GM19043 (cell line): Measurements from ENCODE around the gene CD300E.

Experiments
- ATAC-seq: cut with Tn5 transposase; IDR thresholded peaks from one replicate; pipeline ENCODE4 v1.9.1; 2021; ENCODE audit warnings: low read depth; ENCODE audit not compliant: unreplicated experiment

The CD300E gene

DNA sequence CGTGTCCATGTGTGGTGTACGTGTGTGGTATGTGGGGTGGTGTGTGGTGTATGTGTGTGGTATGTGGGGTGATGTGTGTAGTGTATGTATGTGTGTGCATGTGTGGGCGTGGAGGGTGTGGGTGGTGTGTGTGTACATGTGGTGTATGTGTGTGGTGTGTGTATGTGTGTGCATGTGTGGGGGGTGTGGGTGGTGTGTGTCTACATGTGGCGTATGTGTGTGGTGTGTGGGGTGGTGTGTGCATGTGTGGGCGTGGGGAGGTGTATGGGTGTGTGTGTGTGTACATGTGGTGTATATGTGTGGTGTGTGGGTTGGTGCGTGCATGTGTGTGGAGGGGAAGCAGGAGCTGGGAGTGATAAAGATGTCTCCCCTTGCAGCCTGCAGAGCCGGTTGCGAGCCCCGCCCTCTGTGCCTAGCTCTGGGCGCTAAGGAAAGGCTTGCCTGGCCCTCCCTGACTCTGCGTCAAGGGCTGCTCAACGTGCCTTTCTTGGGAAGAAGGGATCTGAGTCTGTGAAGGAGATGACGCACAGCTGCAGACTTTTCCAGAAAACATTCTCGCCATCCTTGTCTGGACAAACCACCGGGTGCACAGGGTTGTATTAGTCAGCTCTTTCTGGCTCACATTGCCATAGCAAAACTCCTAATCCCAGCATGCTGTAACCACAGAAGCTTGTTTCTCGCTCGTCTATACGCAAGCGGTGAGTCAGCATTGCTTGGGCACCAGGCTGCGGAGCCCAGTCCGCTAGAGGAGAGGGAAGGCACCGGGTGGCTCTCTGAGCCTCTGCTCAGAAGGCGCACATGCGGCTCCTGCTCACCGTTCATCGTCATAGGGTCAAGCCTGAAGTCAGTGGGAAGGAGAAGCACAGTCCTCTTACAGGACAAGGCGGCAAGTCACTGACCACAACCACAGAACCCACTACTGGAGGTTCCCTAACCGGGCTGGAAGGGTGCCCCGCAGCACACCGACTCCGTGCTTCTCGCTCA lies 54.2 kb downstream of the CD300E start:
- no peak for ATAC-seq

DNA sequence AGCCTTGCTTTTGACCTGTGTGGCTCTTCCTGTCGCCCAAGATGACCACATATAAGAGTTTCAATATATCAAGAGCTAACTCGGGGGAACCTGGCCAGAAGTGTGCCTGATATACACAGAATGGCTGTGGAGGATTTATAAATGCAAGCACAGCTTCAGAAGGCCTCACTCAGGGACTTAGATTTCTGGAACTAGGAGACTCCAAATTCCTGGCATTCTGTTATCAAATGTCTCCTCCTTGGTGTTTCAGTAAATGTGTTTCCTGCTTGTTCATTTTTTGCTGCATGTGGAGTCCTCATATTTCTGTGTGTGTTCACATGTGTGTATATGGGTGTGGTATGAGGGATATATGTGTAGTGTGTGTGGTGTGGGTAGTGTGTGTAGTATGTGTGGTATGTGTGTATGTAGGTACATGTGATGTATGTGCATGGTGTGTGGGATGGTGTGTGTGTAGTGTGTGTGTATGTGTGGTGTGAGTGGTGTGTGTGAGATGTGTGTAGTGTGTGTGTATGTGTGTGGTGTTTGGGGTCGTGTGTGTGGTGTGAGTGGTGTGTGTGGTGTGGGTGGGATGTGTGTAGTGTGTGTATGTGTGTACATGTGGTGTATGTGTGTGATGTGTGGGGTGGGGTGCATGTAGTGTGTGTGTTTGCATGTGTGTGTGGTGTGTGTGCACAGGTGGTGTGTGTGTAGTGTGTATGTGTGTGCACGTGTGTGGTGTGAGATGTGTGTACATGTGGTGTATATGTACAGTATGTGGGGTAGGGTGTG lies 55.2 kb downstream of the CD300E start:
- no peak for ATAC-seq

DNA sequence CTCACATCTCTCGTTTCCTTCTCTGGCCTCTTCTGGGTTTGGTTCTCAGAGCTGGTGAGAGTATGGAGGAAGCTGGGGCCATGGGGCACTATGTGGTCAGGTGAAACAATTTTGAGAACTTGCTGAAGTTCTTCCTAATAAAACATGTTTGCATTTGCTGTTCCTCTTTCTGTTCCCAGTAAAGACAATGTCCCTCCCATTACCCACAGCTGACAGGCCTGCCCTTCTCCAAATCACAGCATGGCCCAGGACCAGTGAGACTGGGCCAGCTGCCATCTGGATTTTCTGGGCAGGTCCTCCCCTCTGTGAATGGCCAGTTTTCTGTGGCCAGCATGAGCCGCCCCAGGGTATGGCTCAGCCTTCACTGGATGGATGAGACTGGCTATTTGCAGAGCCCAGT lies 56.1 kb downstream of the CD300E start, which contains the start of gene CD300H:
Gene CD300H, minus strand, starts transcription at position 113 of the 400 bp plus-strand sequence.
- no peak for ATAC-seq

DNA sequence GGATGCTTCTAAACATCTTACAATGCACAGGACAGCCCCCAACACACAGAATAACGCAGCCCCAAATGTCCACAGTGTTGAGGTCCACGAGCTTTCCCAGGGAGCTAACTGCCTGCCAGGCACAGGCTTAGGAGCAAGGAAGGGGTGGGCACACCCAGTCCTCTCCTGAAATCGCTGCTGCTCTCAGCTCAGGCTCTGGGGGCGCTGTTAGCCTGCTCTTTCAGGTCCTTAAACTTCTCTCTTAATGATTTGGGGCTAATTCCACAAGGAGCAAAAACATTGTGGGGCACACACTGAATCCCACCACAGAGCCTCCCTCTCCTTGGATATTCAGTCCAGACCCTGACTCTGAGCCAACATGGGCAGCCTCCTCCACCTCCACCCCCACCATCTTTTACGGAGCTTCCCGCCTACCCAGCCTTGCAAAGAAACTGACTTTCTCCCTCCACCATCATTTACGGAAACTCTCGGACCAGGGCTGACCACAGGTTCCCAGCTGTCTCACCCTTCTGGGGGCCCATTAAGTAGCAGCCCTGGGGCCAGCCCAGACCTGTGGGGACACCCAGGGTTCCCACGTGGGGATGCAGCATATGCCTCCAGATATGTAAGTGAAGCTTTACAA lies 57.3 kb downstream of the CD300E start:
- ATAC-seq = no peak

DNA sequence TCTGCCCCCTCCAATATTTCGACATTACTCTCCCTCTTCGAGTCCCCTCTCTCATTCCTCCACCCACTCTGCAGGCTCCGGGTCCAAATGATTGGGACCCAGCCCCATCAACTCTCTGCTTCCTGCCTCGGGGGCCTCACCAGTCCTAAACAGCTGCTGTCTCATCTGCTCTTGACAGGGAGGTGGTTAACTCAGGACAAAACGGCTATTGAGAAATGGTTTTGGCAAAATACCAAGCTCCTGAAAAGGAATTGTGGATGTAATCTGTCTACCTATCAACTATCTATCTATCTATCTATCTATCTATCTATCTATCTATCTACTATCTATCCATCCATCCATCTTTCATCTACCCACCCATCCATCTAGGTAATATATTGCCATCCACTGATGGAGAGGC lies 58.4 kb downstream of the CD300E start:
- ATAC-seq = no peak

DNA sequence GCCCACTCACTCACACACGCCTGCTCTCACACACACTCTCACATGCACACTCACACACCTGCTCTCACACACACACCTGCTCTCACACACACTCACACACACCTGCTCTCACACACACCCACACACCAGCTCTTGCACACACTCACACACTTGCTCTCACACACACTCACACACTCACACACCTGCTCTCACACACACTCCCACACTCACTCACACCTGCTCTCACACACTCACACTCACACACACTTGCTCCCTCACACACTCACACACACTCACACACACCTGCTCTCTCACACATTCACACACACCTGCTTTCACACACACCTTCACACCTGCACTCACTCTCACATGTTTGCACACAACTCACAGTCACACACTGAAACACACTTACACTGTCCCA lies 60.2 kb downstream of the CD300E start:
- ATAC-seq = no peak

DNA sequence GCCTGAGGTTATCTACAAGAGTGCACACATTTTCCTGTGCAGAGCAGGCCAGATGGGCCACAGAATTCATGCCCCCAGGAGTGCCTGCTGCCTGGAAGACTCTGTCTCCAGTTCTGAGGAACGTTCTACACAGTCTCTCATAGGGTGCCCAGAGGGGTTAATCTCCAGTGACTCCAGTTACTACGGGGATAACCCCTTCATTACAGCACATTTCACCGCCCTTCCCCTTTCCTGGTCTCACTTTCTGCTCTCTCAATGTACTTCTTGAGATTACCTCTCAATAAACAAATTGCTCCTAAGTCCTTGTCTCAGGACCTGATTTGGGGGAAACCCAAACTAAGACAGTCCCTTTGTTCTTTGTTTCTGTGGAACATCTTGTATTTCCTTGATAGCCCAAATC lies 62.0 kb downstream of the CD300E start:
- no peak for ATAC-seq
